ENCODE data around the gene SLC6A12.

SLC6A12 gene

DNA sequence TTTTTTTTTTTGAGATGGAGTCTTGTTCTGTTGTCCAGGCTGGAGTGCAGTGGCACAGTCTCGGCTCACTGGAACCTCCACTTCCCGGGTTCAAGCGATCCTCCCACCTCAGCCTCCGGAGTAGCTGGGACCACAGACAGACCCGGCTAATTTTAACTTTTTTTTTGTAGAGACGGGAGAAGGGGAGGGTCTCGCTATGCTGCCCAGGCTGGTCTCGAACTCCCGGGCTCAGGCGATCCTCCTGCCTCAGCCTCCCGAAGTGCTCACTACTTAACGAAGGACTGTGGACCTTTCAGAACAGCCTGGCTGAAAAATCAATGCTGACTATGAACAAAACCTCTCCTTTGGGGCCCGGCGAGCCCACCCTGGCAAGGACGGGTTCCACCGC lies 10.9 kb downstream of the SLC6A12 start:
- Mint-ChIP-seq H3K27ac (no peak overlapping the region), H3K27me3 (ENCODE audit: low read depth) (peaks cover 29% of the 10 kb centered on the region), H3K4me1 (ENCODE audit: low read depth) (peaks cover 1% of the 10 kb centered on the region), H3K4me3 (no peak overlapping the region), H3K9me3 (no peaks in the 10 kb centered on the region), H3K36me3 (ENCODE audit: low read depth) (no peaks in the 10 kb centered on the region)

DNA sequence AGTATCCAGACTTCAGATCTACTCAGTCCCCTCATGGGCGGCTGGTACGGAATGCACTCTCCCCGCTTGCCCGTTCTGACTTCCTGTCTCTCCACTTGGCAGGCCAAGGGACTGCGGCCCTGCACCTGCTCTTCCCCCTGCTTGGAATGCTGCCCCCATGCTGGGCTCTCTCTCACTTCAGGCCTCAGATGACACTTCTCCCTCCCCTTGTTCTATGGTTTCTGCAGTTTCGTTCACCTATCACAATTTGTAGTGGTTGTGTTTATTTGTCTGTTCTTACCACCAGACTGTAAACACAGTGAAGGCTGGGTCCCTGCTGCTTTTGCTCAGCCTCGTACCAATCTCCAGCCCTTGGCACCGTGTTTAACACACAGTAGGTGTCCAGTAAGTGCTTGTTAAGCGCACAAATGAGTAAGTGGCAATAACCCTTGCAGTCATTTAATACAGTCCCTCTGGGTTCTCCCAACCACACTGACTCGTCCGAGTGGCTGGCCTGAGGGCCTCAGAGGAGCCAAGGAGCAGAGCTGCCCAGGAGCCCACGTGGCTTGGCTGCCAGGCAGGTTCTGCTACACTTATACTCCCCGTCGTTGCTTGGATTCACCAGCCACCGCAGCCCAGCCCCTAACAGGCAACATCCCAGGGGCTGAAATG lies 11.8 kb downstream of the SLC6A12 start:
- no peak overlapping the region for H3K4me3 Mint-ChIP-seq
- H3K4me1 Mint-ChIP-seq (ENCODE audit: low read depth) = peaks cover 1% of the 10 kb centered on the region
- no peak overlapping the region for H3K27ac Mint-ChIP-seq
- H3K27me3 Mint-ChIP-seq (ENCODE audit: low read depth) = peaks cover 33% of the 10 kb centered on the region
- H3K36me3 Mint-ChIP-seq (ENCODE audit: low read depth) = no peaks in the 10 kb centered on the region
- no peaks in the 10 kb centered on the region for H3K9me3 Mint-ChIP-seq

DNA sequence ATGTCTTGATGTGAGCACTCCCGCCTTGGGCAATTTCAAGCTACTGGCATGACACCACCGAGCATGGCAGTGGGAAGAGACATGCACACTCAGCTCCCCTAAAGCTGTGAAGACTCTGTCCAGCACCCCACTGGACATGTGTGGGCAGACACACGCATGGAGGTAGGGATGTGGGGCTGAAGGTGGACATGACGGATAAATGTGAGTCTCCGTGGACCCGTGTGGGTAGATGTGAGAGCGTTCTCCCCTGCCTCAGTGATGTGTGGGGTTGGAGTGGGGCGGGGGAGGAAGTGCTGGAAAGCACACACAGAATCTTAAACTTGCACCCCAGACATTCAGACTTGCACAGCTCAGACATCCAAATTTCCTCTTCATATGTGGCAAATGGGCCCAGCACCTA lies 12.6 kb downstream of the SLC6A12 start:
- peaks cover 1% of the 10 kb centered on the region for H3K4me1 Mint-ChIP-seq (ENCODE audit: low read depth)
- H3K27ac Mint-ChIP-seq = no peak overlapping the region
- H3K36me3 Mint-ChIP-seq (ENCODE audit: low read depth) = no peaks in the 10 kb centered on the region
- no peak overlapping the region for H3K4me3 Mint-ChIP-seq
- no peaks in the 10 kb centered on the region for H3K9me3 Mint-ChIP-seq
- peaks cover 33% of the 10 kb centered on the region for H3K27me3 Mint-ChIP-seq (ENCODE audit: low read depth)

DNA sequence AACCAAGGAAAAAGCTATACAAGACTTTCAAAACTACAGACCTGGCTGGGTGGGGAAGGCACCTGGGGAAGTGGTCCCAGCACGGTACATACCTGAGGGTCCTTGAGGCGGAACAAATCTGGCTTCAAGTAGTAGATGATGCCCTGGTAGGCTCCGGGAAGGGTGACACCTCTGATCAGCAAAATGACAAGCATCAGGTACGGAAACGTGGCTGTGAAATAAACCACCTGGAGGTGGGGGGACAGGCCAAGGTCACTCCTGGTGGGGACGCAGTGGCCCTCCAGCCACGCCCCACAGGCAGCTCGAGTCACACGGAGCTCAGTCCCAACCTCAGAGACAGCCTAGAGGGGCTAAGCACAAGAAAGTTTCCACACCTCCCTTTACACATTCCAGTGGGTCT lies 15.3 kb downstream of the SLC6A12 start:
- Mint-ChIP-seq H3K9me3 (no peaks in the 10 kb centered on the region), H3K27ac (no peak overlapping the region), H3K4me1 (ENCODE audit: low read depth) (peaks cover 1% of the 10 kb centered on the region), H3K27me3 (ENCODE audit: low read depth) (peaks cover 16% of the 10 kb centered on the region), H3K36me3 (ENCODE audit: low read depth) (no peaks in the 10 kb centered on the region), H3K4me3 (no peak overlapping the region)

DNA sequence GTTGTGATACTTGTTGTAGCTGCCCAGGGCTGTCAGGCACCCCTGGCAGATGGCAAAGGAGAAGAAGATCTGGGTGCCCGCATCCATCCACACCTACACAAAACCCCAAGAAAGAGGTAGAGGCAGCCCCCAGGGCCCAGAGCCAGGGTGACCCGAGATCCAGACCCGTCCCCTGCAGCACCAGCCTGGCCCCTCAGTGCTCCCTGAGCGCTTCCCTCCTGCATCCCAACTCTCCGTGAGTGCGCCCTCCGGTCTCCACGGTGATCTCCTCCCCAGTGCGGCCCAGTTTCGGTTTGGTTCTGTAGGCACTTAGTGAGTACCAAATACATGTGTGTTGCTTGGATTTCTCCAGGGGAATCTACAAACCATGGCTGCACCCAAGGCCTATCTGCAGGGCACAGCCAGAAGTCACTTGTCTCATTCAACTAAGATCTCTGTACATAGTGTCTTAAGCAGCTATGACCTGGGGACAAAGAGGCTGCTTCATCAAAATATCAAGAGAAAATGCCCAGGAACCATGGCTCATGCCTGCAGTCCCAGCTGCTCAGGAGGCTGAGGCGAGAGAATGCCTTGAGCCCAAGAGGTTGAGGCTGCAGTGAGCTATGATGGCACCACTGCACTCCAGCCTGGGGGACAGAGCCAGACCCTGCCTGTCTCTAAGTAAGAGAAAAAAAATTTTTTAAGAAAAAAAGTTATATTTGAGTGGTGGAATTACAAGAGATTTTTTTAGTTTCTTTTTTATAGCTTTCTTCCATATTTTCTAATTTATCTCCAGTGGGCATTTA lies 15.9 kb downstream of the SLC6A12 start:
- no peaks in the 10 kb centered on the region for H3K36me3 Mint-ChIP-seq (ENCODE audit: low read depth)
- peaks cover 1% of the 10 kb centered on the region for H3K4me1 Mint-ChIP-seq (ENCODE audit: low read depth)
- H3K9me3 Mint-ChIP-seq = no peaks in the 10 kb centered on the region
- H3K27me3 Mint-ChIP-seq (ENCODE audit: low read depth) = peaks cover 16% of the 10 kb centered on the region
- H3K4me3 Mint-ChIP-seq = no peak overlapping the region
- H3K27ac Mint-ChIP-seq = no peak overlapping the region

DNA sequence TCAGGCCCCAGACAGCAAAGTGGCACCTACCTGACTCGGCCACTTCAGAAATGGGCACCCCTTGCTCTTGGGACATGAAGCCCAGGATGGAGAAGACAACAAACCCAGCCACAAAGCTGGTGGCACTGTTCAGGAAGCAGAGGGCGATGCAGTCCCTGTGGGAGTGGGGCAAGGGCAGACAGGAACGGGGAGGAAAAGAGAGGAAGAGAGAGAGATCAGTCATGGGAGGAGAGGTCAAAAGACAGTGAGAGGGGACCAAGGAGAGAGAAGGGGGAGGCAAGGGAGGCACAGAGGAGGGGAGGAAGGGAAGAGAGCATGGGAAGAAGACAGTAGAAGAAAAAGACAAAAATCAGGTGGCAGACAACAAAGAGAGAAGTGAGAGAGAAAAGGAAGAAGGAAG lies 16.6 kb downstream of the SLC6A12 start:
- peaks cover 1% of the 10 kb centered on the region for H3K4me1 Mint-ChIP-seq (ENCODE audit: low read depth)

DNA sequence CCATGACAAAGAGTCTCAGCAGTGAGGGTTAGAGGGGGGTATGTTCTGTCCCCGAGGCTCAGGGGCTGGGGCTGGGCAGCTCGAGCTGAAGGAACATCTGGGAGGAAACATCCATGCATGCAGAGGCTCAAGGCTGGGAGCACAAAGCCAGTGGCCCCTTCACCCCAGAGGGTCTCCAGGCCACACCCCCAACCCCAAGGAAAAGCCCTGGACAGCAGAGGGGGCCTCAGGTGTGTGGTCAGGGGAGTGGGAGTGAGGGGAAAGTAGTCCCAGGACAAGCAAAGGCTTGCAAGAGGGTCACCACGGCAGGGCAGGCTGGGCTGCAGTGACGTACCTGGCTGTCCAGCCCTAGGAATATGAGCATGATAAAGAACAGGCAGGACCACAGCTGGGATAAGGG lies 17.5 kb downstream of the SLC6A12 start:
- Mint-ChIP-seq H3K36me3 (ENCODE audit: low read depth) (no peaks in the 10 kb centered on the region), H3K9me3 (no peaks in the 10 kb centered on the region), H3K4me1 (ENCODE audit: low read depth) (no peaks in the 10 kb centered on the region), H3K27ac (no peak overlapping the region), H3K27me3 (ENCODE audit: low read depth) (peaks cover 4% of the 10 kb centered on the region), H3K4me3 (no peak overlapping the region)

More for the DNA sequence above, 16.6 kb downstream of the SLC6A12 start:
- Mint-ChIP-seq H3K27ac (no peak overlapping the region), H3K4me3 (no peak overlapping the region), H3K36me3 (ENCODE audit: low read depth) (no peaks in the 10 kb centered on the region), H3K9me3 (no peaks in the 10 kb centered on the region), H3K27me3 (ENCODE audit: low read depth) (peaks cover 11% of the 10 kb centered on the region)

GRCh38 chr12:195951-196350 lies 18.0 kb downstream of the SLC6A12 start:
- H3K27ac Mint-ChIP-seq = no peak overlapping the region
- no peaks in the 10 kb centered on the region for H3K4me1 Mint-ChIP-seq (ENCODE audit: low read depth)
- H3K4me3 Mint-ChIP-seq = no peak overlapping the region
- H3K27me3 Mint-ChIP-seq (ENCODE audit: low read depth) = peaks cover 4% of the 10 kb centered on the region
- no peaks in the 10 kb centered on the region for H3K36me3 Mint-ChIP-seq (ENCODE audit: low read depth)
- H3K9me3 Mint-ChIP-seq = no peaks in the 10 kb centered on the region

DNA sequence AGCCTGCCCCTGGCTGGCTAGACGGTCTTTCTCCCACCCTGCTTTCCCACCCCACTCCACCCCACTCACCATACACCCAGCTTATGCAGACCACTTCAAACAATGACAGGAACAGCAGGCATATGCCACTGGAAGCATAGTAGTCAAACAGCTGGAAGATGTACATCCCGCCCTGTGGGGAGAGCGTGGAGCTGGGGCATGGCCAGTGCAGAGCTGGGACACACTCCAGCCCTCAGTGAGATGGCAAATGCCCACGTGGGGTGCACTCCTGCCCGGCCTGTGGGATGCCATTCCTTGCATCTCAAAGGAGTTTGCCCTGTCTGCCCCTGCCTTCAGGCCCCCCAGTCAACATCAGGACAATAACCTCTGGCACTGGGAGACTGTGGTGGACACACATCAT lies 18.8 kb downstream of the SLC6A12 start:
- Mint-ChIP-seq H3K4me1 (ENCODE audit: low read depth) (no peaks in the 10 kb centered on the region), H3K9me3 (no peaks in the 10 kb centered on the region), H3K4me3 (no peak overlapping the region), H3K36me3 (ENCODE audit: low read depth) (no peaks in the 10 kb centered on the region), H3K27me3 (ENCODE audit: low read depth) (peaks cover 6% of the 10 kb centered on the region), H3K27ac (no peak overlapping the region)

DNA sequence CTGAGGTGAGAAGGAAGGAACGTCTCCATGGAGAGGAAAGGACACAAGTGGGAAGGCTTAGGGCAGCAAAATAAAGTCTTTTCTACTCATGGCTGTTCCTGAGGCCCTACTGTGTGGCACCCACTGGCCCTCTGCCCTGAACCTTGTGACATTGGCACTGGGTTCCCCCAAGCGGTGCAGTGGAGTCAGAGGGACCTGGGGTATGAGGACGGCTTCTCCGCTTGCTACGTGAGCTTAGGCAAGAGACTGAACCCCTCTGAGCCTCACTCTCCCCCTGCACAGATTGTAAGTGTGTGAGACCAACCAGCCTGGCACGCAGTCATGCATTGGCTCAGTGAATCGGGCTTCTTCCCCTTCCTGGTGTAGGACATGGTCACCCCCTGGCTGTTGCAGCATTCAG lies 19.7 kb downstream of the SLC6A12 start:
- Mint-ChIP-seq H3K4me3 (no peak overlapping the region), H3K27ac (no peak overlapping the region), H3K4me1 (ENCODE audit: low read depth) (no peaks in the 10 kb centered on the region), H3K36me3 (ENCODE audit: low read depth) (no peaks in the 10 kb centered on the region), H3K27me3 (ENCODE audit: low read depth) (peaks cover 9% of the 10 kb centered on the region), H3K9me3 (no peaks in the 10 kb centered on the region)

- H3K9me3 Mint-ChIP-seq = no peaks in the 10 kb centered on the region
- H3K4me3 Mint-ChIP-seq = no peak overlapping the region
- H3K4me1 Mint-ChIP-seq (ENCODE audit: low read depth) = peaks cover 2% of the 10 kb centered on the region
- H3K36me3 Mint-ChIP-seq (ENCODE audit: low read depth) = no peaks in the 10 kb centered on the region
- no peak overlapping the region for H3K27ac Mint-ChIP-seq
- peaks cover 9% of the 10 kb centered on the region for H3K27me3 Mint-ChIP-seq (ENCODE audit: low read depth)
These were observed 20.7 kb downstream of the SLC6A12 start for GRCh38 chr12:193261-193660.

- Mint-ChIP-seq H3K27me3 (ENCODE audit: low read depth) (peaks cover 5% of the 10 kb centered on the region), H3K27ac (no peak overlapping the region), H3K9me3 (no peaks in the 10 kb centered on the region), H3K36me3 (ENCODE audit: low read depth) (no peaks in the 10 kb centered on the region), H3K4me3 (no peak overlapping the region), H3K4me1 (ENCODE audit: low read depth) (peaks cover 2% of the 10 kb centered on the region)
These were observed 22.4 kb downstream of the SLC6A12 start for GRCh38 chr12:191541-191940.

- no peaks in the 10 kb centered on the region for H3K9me3 Mint-ChIP-seq
- H3K4me3 Mint-ChIP-seq = no peak overlapping the region
- H3K36me3 Mint-ChIP-seq (ENCODE audit: low read depth) = no peaks in the 10 kb centered on the region
- H3K27me3 Mint-ChIP-seq (ENCODE audit: low read depth) = peaks cover 5% of the 10 kb centered on the region
- H3K27ac Mint-ChIP-seq = no peak overlapping the region
- H3K4me1 Mint-ChIP-seq (ENCODE audit: low read depth) = peaks cover 2% of the 10 kb centered on the region
These were observed 23.1 kb downstream of the SLC6A12 start for GRCh38 chr12:190881-191280.

GRCh38 chr12:189622-189962 lies 24.4 kb downstream of the SLC6A12 start:
- Mint-ChIP-seq H3K4me3 (no peak overlapping the region), H3K27ac (no peak overlapping the region), H3K4me1 (ENCODE audit: low read depth) (peaks cover 2% of the 10 kb centered on the region), H3K27me3 (ENCODE audit: low read depth) (peaks cover 5% of the 10 kb centered on the region), H3K36me3 (ENCODE audit: low read depth) (no peaks in the 10 kb centered on the region), H3K9me3 (no peaks in the 10 kb centered on the region)

- no peaks in the 10 kb centered on the region for H3K36me3 Mint-ChIP-seq (ENCODE audit: low read depth)
- peaks cover 5% of the 10 kb centered on the region for H3K27me3 Mint-ChIP-seq (ENCODE audit: low read depth)
- peaks cover 2% of the 10 kb centered on the region for H3K4me1 Mint-ChIP-seq (ENCODE audit: low read depth)
- no peak overlapping the region for H3K27ac Mint-ChIP-seq
- no peaks in the 10 kb centered on the region for H3K9me3 Mint-ChIP-seq
- peak overlapping the region; percentile 69 for H3K4me3 Mint-ChIP-seq
These were observed 24.9 kb downstream of the SLC6A12 start for GRCh38 chr12:188910-189621.
